HepG2 (cell line): Measurements from ENCODE around the gene ABCB11.

ENCODE experiments used
- CTCF ChIP-seq: sonication (generic); formaldehyde crosslinking; IDR thresholded peaks from 2 replicates; pipeline ENCODE4 v1.5.0; 2020; ENCODE audit warnings: mild to moderate bottlenecking, missing genetic modification reagents, moderate library complexity
- EEA1 ChIP-seq: sonication (generic); formaldehyde crosslinking; IDR thresholded peaks from 2 replicates; pipeline ENCODE4 v1.5.1; 2020; ENCODE audit warnings: mild to moderate bottlenecking, missing genetic modification reagents, borderline replicate concordance
- HNRNPLL ChIP-seq: fragments of 200-400 bp; formaldehyde crosslinking; IDR thresholded peaks from 2 replicates; pipeline ENCODE4 v1.6.1; 2017; ENCODE audit warnings: mild to moderate bottlenecking, low read depth, low read length; ENCODE audit not compliant: poor library complexity, severe bottlenecking
- LCORL ChIP-seq, 2 experiments: fragments of 450-650 bp in 1 of 2; sonication (generic) in 1 of 2; formaldehyde crosslinking in 1 of 2; IDR thresholded peaks; 2 replicates each; pipeline versions ENCODE4 v1.5.0 to v1.6.1; 2017 to 2020; ENCODE audit warnings: antibody characterized with exemption in 1 of 2, missing genetic modification reagents in 1 of 2
- POLR2A ChIP-seq, 2 experiments: IDR thresholded peaks; 2 replicates each; pipeline ENCODE4 v1.6.1; 2011; ENCODE audit warnings: low read depth in 2 of 2, low read length in 2 of 2, mild to moderate bottlenecking in 1 of 2, moderate library complexity in 1 of 2; ENCODE audit not compliant: insufficient read depth in 1 of 2
- TAF1 ChIP-seq: sonication (generic); formaldehyde crosslinking; IDR thresholded peaks from 2 replicates; pipeline ENCODE4 v1.4.0; 2020; ENCODE audit warnings: missing genetic modification reagents
- TP53 ChIP-seq: sonication (generic); formaldehyde crosslinking; conservative IDR thresholded peaks from 2 replicates; pipeline ENCODE4 v1.4.0; 2020; ENCODE audit warnings: missing genetic modification reagents
- XBP1 ChIP-seq: sonication (generic); formaldehyde crosslinking; IDR thresholded peaks from 2 replicates; pipeline ENCODE4 v1.5.0; 2020; ENCODE audit warnings: missing genetic modification reagents
- ZFP36 ChIP-seq: fragments of 150-350 bp; IDR thresholded peaks from 2 replicates; pipeline ENCODE4 v1.6.1; 2018; ENCODE audit warnings: borderline replicate concordance, low read length, low read depth; ENCODE audit not compliant: partially characterized antibody
- ZNF30 ChIP-seq: sonication (generic); formaldehyde crosslinking; IDR thresholded peaks from 2 replicates; pipeline ENCODE4 v1.5.0; 2020; ENCODE audit warnings: mild to moderate bottlenecking, missing genetic modification reagents
- ZNF550 ChIP-seq: sonication (generic); formaldehyde crosslinking; IDR thresholded peaks from 2 replicates; pipeline ENCODE4 v1.4.0; 2020; ENCODE audit warnings: mild to moderate bottlenecking, missing genetic modification reagents, borderline replicate concordance
- TF ChIP-seq, protein P1 (sequence below): sonication (generic); formaldehyde crosslinking; IDR thresholded peaks from 2 replicates; pipeline ENCODE4 v1.4.0; 2020; ENCODE audit warnings: missing genetic modification reagents, mild to moderate bottlenecking, borderline replicate concordance

GRCh38 chr2:168955321-168955720 is 75.8 kb downstream of the ABCB11 start:
- TF ChIP-seq LCORL (IDR thresholded peaks at IDR 0.05) (no peak), LCORL (CRISPR knock-in tag; IDR thresholded peaks at IDR 0.05) (no peak), POLR2A (IDR thresholded peaks at IDR 0.05; ENCODE audit: insufficient read depth in 1 of 2, low read depth in 2 of 2, low read length in 2 of 2) (no peak), ZNF550 (CRISPR knock-in tag) (no peak), TP53 (no peak), ZFP36 (no peak), CTCF (CRISPR knock-in tag) (no peak), TAF1 (CRISPR knock-in tag) (no peak), HNRNPLL (no peak), XBP1 (CRISPR knock-in tag) (no peak), ZNF30 (CRISPR knock-in tag) (no peak), EEA1 (CRISPR knock-in tag) (no peak)
- TF ChIP-seq, protein P1, sequence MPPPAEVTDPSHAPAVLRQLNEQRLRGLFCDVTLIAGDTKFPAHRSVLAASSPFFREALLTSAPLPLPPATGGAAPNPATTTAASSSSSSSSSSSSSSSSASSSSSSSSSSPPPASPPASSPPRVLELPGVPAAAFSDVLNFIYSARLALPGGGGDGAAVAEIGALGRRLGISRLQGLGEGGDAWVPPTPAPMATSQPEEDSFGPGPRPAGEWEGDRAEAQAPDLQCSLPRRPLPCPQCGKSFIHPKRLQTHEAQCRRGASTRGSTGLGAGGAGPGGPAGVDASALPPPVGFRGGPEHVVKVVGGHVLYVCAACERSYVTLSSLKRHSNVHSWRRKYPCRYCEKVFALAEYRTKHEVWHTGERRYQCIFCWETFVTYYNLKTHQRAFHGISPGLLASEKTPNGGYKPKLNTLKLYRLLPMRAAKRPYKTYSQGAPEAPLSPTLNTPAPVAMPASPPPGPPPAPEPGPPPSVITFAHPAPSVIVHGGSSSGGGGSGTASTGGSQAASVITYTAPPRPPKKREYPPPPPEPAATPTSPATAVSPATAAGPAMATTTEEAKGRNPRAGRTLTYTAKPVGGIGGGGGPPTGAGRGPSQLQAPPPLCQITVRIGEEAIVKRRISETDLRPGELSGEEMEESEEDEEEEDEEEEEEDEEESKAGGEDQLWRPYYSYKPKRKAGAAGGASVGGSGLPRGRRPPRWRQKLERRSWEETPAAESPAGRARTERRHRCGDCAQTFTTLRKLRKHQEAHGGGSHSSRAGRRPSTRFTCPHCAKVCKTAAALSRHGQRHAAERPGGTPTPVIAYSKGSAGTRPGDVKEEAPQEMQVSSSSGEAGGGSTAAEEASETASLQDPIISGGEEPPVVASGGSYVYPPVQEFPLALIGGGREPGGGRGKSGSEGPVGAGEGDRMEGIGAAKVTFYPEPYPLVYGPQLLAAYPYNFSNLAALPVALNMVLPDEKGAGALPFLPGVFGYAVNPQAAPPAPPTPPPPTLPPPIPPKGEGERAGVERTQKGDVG = no peak
